ENCODE data around the gene ADAMTSL2.

Gene ADAMTSL2

DNA sequence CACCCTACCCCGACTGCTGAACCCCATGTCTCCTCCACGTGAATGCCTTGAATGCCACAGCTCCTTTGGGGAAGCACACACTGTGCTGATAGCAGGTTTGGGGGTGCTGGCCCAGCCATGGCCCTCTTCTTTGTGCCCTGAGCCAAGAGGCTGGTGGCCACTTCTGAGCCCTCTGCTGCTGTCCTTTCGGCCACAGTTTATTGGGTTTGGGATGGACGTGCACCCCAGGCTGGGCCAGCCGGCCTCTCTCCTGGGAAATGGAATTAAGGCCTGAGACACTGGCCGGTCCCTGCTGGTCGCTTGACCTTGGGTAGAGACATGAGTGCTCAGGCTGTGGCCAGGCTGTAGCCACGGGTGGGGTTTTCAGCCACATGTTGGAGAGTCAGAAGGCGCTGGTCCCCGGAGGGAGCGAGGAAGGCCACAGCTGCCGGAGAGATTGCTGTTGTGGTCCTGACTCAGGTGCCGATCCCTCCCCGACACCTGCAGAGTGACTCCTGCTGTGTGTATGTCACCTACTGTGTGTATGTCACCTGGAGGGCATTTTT is 48.1 kb downstream of the ADAMTSL2 start:
- no peak for DNase-seq (ENCODE audit: low read depth)
- TF ChIP-seq, protein P1, sequence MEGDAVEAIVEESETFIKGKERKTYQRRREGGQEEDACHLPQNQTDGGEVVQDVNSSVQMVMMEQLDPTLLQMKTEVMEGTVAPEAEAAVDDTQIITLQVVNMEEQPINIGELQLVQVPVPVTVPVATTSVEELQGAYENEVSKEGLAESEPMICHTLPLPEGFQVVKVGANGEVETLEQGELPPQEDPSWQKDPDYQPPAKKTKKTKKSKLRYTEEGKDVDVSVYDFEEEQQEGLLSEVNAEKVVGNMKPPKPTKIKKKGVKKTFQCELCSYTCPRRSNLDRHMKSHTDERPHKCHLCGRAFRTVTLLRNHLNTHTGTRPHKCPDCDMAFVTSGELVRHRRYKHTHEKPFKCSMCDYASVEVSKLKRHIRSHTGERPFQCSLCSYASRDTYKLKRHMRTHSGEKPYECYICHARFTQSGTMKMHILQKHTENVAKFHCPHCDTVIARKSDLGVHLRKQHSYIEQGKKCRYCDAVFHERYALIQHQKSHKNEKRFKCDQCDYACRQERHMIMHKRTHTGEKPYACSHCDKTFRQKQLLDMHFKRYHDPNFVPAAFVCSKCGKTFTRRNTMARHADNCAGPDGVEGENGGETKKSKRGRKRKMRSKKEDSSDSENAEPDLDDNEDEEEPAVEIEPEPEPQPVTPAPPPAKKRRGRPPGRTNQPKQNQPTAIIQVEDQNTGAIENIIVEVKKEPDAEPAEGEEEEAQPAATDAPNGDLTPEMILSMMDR (conservative IDR thresholded peaks at IDR 0.05; ENCODE audit: low read length) = no peak
- no peak overlapping the region for H3K4me3 ChIP-seq (ENCODE audit: low read length)

DNA sequence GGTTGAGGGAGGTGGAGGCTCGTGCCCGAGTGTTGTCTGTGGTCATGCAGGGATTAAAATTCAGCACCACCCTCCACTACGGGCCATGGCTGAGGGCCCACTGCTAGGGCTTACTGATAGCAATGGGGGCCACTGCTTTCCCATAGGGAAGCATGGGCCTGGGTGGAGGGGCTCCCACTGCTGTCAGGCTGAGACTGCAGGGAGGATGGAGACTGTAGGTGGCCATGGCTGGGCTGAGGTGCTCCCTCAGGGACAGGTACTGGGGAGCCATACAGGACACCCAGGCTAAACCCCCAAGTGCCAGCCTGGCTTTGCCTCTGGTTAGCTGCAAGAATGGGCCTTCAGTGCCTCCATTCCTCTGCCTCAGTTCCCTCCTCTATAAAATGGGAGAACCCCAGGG is 48.6 kb downstream of the ADAMTSL2 start:
- TF ChIP-seq, protein P1 (conservative IDR thresholded peaks at IDR 0.05; ENCODE audit: low read length) = no peak
- DNase-seq (ENCODE audit: low read depth) = no peak
- no peak overlapping the region for H3K4me3 ChIP-seq (ENCODE audit: low read length)

DNA sequence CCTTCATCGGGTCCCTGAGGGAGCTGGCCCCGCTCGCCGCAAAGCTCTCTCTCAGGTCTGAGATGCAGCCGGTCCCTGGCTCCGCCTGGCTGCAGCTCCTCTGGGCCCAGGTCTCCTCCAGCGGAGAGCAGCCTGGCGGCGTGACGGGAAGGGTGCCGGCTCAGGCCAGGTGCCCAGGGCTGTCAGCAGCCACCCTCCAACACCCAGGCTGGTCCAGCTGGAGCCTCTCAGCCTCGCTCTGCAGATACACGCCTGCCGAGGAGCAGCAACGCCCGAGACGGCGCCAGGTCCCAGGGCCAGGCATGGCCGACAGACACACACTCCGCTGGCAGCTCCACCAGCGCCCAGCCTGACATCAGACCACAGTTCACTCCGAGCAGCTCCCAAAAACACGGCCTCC is 49.1 kb downstream of the ADAMTSL2 start:
- TF ChIP-seq, protein P1 (conservative IDR thresholded peaks at IDR 0.05; ENCODE audit: low read length) = no peak
- no peak for DNase-seq (ENCODE audit: low read depth)
- H3K4me3 ChIP-seq (ENCODE audit: low read length) = no peak overlapping the region

DNA sequence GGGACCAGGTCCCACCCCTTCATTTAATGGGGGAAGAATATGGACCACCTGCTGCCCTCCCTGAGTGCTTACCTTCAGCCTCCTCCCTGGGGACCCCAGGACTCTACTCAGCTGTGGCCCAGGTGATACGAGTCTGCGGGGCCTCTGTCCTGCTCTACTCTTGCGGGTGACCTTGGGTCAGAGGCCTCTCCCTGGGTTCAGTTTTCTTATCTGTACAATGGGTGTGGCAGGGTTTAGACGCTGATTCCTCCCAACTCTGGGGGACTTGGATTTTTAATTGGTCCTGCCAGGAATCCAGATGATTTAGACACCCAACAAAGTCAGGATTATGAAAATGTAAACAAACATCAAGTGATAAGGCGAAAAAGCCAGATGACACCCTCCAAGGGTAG is 49.7 kb downstream of the ADAMTSL2 start:
- TF ChIP-seq, protein P1 (conservative IDR thresholded peaks at IDR 0.05; ENCODE audit: low read length) = no peak
- no peak overlapping the region for H3K4me3 ChIP-seq (ENCODE audit: low read length)
- no peak for DNase-seq (ENCODE audit: low read depth)

DNA sequence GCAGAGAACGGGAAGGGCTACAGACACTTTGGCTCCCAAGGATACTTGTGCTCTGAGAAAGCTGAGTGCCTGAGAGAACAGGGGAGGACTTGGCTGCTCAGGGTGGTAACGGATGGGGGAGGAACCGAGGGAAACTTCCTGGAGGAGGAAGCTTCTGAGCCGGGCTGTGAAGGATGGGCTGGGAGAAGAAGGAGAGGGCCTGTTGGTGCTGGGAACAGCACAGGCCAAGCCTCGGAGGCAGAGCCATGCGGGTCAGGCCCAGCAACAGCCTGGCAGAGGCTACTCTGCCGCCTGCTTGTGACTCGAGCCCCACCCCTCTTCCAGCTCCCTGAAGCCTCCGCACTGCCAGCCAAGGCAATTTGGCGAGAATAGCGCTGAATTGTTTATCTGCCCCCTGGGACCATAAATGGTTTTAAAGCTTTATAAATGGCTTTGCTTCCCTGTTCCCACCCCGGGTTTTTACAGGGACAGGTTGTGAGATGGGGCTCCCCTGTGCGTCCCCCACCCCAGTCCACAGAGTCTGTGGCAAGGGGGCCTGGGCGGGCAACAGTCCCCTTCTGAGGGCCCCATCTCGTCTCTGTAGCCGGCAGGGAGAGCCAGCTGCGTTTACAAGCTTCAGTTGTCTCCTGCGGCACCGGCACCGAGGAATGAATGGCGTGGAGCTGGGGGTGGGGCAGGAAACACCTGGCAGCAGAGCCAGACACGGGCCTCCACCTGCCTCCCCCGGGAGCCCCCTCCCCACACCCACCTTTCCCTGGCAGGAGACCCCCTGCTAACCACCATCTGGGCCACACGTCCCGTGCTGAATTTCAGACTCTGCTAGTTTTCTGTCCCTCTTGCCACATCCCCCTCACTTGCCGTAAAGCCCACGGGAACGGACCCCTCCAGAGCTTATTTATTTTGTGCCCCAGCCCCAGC is 50.3 kb downstream of the ADAMTSL2 start:
- TF ChIP-seq, protein P1 (conservative IDR thresholded peaks at IDR 0.05; ENCODE audit: low read length) = no peak
- H3K4me3 ChIP-seq (ENCODE audit: low read length) = no peak overlapping the region
- DNase-seq (ENCODE audit: low read depth) = no peak

DNA sequence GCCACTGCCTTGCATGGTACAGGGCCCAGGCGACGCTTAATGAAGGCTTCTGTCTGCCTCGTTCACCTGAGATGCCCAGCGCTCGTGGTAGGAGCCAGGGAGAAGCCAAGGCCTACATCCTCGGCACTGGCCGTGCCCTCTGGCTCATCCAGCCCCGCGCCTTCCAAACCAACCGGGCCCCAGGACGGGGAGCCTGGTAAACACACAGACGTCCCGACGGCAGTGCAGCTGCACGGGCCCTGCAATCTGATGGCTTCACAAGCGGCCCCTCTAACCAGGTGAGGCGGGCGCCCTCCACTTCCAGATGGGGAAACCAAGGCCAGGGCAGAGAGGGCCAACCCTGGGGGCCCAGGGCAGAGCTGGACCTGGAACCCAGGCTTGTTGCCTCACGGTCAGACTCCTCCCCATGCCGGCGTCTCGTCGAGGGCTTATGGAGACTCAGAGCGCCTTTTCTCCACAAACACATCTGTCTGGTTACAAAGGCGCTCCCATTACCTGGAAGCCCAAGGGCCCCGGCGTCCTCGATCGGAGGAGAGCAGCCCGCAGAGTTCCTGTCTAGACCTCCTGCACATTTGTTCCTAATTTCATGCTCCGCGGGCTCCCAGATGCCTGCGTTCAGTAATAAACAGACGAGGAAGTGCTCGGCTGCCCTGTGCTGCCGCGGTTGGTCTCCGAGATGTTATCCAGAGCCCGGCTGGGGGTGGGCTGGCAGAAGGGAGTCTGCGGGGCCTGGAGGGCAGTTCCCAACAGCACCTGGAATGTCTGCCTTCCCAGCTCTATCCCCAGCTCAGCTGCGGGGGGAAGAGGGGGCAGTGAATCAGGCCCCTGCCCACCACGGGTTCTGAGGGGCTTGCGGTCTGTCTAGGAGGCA is 51.2 kb downstream of the ADAMTSL2 start:
- no peak overlapping the region for H3K4me3 ChIP-seq (ENCODE audit: low read length)
- TF ChIP-seq, protein P1 (conservative IDR thresholded peaks at IDR 0.05; ENCODE audit: low read length) = no peak
- peak; percentile 10 for DNase-seq (ENCODE audit: low read depth)

Measured in AG10803 (cell line).